NCI-H2227 treated with DMSO at 0.1 percent for 48 hours (cell line): ENCODE data around the gene AXIN2.

Experiments
- DNase-seq: peaks from one replicate; lab custom pipeline; 2025; lab: John Stamatoyannopoulos, UW

Gene AXIN2

GRCh38 chr17:65561452-65562205 is at the start of gene AXIN2:
TSS of gene AXIN2 (minus strand) at chr17:65561648. CDS start at chr17:65558620, 3,028 bp downstream.
- DNase-seq, result peak; percentile 83

GRCh38 chr17:65609749-65610148 is 48.3 kb upstream of the AXIN2 start:
- no peak for DNase-seq

- no peak for DNase-seq
These were observed 47.8 kb upstream of the AXIN2 start for GRCh38 chr17:65609286-65609685.

- no peak for DNase-seq
These were observed 42.6 kb upstream of the AXIN2 start for GRCh38 chr17:65604070-65604469.

GRCh38 chr17:65601881-65602280 is 40.4 kb upstream of the AXIN2 start:
- DNase-seq, result no peak

- DNase-seq, result no peak
These were observed 39.7 kb upstream of the AXIN2 start for GRCh38 chr17:65601145-65601544.

GRCh38 chr17:65600518-65600917 is 39.1 kb upstream of the AXIN2 start:
- DNase-seq, result no peak

GRCh38 chr17:65599650-65600049 is 38.2 kb upstream of the AXIN2 start:
- DNase-seq, result no peak

- DNase-seq, result no peak
These were observed 37.3 kb upstream of the AXIN2 start for GRCh38 chr17:65598746-65599145.

GRCh38 chr17:65595071-65595656 is 33.7 kb upstream of the AXIN2 start:
- no peak for DNase-seq

GRCh38 chr17:65593855-65594845 is 32.7 kb upstream of the AXIN2 start:
- no peak for DNase-seq

- DNase-seq, result no peak
These were observed 31.8 kb upstream of the AXIN2 start for GRCh38 chr17:65593092-65593854.

- no peak for DNase-seq
These were observed 30.9 kb upstream of the AXIN2 start for GRCh38 chr17:65592125-65592965.

GRCh38 chr17:65589321-65589720 is 27.9 kb upstream of the AXIN2 start:
- no peak for DNase-seq

- DNase-seq, result no peak
These were observed 26.8 kb upstream of the AXIN2 start for GRCh38 chr17:65588181-65588808.

- no peak for DNase-seq
These were observed 26.2 kb upstream of the AXIN2 start for GRCh38 chr17:65587534-65588180.

GRCh38 chr17:65586899-65587298 is 25.5 kb upstream of the AXIN2 start:
- no peak for DNase-seq

GRCh38 chr17:65584604-65585521 is 23.4 kb upstream of the AXIN2 start:
- DNase-seq, result no peak
